Esophagus mucosa (tissue), 1 donor: ENCODE data around the gene KRTAP1-3. TPM values are rescaled to one million over a fixed set of nuclear protein-coding genes. Genes with fewer than 3 reads are reported as not detected.
"Not testable (repeated sequence)": the region's sequence is repeated elsewhere in the genome, so short reads cannot be mapped to it uniquely, and the experiment has no call there.

Experiments used
- ATAC-seq: fragments of 200-7000 bp; cut with Tn5 transposase; one replicate; pipeline ENCODE4 v1.9.1; 2020
- total RNA-seq: library from RNA; stranded (reverse); gene quantifications from one replicate; pipeline ENCODE4 v1.2.4, GENCODE V29; 2023
- donor health status: DM: yes; HTN: yes; CAD: no.

The KRTAP1-3 gene, protein sequence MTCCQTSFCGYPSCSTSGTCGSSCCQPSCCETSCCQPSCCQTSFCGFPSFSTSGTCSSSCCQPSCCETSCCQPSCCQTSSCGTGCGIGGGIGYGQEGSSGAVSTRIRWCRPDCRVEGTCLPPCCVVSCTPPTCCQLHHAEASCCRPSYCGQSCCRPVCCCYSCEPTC
- total RNA-seq, result not detected

DNA sequence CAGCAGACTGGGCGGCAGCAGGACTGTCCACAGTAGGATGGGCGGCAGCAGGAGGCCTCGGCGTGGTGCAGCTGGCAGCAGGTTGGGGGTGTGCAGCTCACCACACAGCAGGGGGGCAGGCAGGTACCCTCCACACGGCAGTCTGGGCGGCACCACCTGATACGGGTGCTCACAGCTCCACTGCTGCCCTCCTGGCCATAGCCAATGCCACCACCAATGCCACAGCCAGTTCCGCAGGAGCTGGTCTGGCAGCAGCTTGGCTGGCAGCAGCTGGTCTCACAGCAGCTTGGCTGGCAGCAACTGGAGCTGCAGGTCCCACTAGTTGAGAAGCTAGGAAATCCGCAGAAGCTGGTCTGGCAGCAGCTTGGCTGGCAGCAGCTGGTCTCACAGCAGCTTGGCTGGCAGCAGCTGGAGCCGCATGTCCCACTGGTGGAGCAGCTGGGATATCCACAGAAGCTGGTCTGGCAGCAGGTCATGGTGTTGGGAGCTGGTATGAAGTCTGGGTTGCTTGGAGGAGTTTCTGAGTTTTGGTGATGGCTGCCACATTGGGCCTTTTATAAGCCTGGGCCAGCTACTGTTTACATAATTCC is at the start of gene KRTAP1-3:
TSS of gene KRTAP1-3 (minus strand) at position 529 of the 590 bp plus-strand sequence. CDS start at position 476, 53 bp downstream.
- not testable (repeated sequence) for ATAC-seq

DNA sequence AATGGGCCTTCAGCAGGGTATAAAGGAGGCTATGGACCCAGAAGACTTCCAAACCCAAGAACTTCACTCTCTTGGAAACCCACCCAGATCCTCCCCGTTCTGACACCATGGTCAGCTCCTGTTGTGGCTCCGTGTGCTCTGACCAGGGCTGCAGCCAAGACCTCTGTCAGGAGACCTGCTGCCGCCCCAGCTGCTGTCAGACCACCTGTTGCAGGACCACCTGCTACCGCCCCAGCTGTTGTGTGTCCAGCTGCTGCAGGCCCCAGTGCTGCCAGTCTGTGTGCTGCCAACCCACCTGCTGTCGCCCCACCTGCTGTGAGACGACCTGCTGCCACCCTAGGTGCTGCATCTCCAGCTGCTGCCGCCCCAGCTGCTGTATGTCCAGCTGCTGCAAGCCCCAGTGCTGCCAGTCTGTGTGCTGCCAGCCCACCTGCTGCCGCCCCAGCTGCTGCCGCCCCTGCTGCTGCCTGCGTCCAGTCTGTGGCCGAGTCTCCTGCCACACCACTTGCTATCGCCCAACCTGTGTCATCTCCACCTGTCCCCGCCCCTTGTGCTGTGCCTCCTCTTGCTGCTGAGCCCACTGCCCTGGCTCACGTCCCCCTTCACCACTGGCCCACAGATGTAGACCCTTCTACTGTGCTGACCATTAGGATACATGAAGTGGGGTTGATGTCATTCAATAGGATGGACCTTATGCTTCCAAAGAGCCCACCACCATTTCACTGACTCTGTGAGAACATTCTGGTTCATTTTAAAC is 49.6 kb upstream of the KRTAP1-3 start, which contains the start of gene KRTAP4-7:
TSS of gene KRTAP4-7 (plus strand) at position 51 of the 757 bp plus-strand sequence. CDS start at position 108, 57 bp downstream.
- ATAC-seq, result not testable (repeated sequence)

DNA sequence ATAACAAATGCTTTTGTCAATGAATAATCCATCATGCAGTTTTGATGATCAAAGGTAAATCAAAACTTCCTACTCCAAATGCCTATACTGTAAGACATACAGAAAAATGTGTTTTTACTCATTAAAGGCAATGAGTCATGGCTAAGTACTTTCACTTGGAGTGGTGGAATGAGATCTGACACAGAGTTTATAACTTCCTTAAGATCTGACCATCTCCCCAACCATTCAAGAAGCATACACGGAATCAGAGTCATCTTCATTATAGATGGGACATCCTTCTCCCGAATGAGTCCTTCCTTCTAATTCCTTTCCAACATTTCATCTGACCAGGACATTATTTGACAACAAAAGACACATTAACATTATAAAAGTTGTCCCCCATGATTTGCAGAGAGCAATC is 48.8 kb upstream of the KRTAP1-3 start:
- peak; percentile 52 for ATAC-seq

DNA sequence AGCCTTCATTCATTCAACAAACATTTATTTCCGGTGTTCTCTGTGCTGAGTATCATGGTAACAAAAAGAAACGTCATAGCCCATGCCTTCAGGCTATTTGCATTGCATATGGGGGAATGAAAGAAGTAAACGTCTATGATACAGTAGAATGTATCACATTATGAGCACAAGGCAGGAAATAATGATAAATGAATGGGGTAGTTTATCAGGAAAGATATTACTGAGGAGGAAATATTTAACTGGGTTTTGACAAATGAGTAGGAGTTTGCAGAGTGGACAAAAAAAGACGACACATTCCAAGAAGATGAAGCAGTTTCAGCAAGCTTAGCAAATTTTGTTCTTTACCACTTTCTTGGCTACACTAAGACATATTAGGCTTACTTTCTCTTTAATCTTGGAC is 48.0 kb upstream of the KRTAP1-3 start:
- no peak for ATAC-seq

DNA sequence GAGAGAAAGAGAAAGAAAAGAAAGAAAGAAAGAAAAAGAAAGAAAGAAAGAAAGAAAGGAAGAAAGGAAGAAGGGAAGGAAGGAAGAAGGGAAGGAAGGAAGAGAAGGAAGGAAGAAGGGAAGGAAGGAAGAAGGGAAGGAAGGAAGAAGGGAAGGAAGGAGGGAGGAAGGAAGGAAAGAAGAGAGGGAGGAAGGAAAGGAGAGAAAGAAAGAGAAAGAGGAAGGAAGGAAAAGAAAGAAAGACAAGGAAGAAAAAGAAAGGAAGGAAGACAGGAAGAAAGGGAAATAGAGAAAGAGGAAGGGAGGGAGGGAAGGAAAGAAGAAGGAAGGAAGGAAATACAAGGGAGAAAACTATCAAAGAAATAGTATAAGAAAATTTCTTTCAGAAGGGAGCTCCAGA is 42.1 kb upstream of the KRTAP1-3 start:
- ATAC-seq, result no peak

DNA sequence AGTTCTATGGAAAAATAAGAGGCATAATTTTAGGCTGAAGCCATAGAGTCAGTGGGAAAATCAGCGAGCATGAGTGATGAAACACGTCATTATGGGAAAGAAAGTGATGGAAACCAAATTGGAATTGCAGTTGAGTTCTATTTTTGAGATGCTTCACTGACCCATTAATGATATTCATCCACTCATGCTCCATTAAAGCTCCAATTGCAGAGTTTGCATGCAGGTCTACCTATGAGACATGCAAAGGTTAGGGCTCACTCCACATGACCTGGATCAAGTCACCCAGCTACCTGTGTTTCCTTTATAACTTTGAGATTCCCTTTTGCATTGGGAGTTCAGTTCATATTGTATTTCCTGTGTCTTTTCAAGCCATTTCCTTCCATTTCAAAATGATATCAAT is 39.0 kb upstream of the KRTAP1-3 start:
- no peak for ATAC-seq

DNA sequence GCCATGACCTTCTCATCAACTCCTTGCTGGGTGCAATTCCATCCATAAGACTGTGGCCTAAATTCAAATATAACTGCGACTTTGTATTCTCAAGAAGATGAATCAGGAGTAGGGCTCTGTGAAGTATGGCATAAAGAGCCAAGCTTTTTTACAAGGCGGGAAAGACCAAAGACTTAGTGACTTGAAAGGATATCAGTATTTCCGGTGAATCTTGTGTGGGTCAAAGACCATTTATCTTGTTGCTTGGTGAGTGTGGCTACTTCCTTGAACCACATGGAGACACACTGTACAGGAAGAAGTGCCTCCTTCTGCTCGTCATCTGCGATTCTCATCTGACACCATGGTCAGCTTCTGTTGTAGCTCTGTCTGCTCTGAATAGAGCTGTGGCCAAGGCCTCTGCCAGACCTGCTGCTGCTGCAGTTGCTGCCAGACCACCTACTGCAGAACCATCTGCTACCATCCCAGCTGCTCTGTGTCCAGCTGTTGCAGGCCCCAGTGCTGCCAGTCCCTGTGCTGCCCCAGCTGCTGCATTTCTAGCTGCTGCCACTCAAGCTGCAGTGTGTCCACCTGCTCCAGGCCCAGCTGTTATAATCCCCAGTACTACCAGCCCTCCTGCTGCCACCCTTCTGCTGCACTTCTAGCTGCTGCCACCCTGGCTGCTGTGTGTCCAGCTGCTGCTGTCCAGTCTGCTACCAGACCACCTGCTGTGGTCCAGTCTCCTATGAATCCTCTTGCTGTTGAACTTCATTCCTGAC is 37.1 kb upstream of the KRTAP1-3 start:
- ATAC-seq, result no peak

DNA sequence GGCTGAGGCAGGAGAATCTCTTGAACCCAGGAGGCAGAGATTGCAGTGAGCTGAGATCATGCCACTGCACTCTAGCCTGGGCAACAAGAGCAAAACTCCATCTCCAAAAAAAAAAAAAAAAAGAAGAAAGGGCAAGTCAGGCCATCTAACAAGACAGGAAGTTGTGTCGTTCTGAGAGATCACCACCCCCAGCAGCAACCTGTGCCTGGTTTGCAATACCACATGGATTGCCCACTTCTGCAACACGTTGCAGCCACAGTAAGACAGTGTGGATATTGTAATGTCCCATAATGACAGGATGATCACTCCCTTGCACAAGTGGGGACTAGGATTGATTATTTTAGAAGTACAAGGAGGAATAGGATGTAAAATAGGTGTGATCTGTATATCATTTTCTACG is 34.4 kb upstream of the KRTAP1-3 start:
- ATAC-seq, result no peak

DNA sequence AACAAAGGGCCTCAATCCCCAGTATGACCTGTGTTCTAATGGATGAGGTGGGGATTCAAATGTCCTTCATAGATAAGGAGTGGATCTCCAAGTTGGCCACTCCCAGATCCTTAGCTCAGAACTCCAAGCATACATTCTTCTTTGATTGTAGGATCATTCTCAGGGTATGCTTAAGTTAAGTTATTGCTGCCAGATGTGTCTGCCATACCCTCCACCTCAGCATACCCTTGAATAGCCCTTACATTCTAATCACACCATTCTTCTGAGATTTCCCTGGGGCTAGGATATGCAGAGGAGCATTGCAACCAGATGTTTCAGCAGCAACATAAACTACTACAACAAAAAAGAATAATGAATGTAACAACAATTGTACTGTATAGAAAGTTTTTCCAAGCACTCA is 32.6 kb upstream of the KRTAP1-3 start:
- ATAC-seq, result no peak

DNA sequence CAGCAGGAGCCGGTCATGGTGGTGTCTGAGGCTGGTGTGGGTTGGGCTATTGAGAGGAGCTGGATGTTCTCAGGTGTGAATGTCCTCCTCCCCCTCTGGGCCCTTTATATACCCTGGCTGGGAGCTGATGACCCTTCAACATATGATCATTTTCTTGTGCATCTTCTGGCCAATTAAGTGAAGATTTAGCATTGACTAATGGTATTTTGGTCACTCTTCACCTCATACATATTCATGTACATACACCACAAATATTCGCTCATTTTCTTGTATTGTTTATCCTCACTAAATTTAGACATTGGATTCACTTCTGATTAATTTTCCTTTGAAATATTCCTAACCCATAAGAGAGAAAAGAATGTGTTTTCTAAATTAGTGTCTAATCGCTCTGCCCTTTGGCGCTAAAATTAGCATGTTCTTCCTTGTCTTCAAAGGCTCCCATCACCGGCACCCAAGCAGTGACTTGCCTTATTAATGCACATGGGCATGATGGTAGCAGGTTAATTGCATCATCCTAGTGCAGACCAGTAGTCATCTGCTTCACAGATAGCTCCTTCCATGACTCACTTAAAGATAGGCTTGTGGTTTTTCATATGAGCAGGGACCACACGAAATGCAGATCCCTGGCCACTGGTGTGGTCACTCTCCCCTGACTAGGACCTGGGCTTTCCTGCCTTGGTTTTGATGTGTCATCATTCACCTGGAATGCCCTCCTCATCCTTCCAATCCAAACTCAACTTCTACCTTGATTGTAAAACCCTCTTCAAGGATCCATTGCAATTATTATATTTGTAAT is 31.4 kb upstream of the KRTAP1-3 start, which contains the start of gene KRTAP2-4:
TSS of gene KRTAP2-4 (minus strand) at position 51 of the 796 bp plus-strand sequence. CDS start at position 17, 34 bp downstream.
- ATAC-seq, result peak; percentile 60

DNA sequence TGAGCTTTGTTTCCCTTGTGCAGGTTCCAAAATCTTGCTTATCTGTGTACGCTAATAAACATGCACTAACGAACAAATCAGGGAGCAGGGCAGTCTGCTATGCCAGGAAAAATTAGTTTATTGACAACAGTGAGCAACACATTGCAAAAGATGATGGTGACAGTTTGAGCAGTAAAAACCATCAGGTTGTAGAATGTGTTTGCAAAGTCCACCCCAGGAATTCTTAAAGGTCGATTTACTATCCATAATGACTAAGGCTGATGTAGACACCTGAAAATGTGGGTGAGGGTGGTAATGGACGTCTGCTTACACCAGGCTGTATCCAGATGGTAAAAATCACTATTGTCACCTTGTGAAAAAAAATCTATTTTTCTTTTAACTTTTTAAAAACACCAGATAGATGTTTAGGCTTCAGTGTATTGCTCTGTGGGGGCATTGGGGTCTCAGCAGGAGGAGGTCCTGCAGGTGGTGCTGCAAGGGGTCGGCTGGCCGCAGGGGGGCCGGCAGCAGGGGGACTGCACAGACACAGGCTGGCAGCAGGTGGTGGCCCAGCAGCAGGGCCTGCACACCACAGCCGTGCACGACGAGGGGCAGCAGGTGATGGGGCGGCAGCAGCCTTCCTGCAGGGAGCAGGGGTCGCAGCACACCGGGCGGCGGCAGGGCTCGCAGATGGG is 30.5 kb upstream of the KRTAP1-3 start:
- ATAC-seq, result peak; percentile 17

DNA sequence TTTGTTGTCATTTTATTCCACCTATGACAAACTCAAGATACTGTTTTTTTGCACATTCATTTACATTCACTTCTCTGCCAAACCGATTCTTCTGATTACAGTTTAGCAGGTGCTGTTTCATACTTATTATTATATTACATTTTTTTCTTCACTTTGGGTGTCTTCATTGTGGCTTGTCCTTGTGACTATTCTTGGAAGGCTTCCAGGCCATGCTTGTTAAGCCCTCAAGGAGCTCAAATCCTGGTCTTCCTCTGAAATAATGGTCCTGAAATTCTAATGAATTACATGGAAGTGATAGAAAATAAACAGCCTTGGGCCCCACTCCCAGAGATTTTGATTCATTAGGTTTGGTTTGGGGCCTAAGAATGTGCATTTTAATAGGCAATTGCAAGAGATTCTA is 29.6 kb upstream of the KRTAP1-3 start:
- ATAC-seq, result no peak

DNA sequence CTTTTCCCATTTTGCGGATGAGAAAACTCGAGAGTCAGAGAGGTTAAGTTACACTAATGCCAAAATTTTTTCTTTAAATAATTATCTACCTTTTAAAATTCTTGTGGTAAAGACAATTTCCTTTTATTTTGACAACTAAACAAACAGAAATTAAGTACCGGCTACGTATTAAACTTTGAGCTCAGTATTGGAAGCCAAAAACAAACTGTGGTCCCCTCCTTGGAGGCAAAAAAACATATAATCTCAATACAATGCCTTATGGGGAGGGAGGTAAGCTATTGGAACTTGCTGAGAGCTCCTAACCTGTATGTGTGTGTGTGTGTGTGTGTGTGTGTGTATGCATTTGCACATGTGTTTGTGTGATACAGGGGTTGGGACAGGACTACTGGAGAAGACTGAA is 28.8 kb upstream of the KRTAP1-3 start:
- no peak for ATAC-seq

DNA sequence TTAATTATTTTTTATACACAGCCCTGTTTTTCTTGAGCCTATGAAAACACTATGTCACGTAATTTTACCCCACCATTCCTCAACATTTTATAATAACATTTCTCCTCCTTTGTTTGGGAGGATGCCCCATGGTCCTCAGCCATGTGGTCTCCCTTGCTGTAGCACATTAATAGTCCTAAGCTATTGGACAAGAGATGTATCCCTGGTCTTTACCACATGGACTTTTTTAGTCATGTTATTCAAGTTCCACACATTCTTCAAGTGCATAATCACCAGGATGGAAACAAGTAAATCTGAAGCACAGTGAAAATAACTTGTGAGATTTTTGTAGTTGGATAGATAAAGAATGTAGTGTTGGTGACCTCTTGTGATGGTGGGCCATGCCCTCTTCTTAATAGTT is 27.3 kb upstream of the KRTAP1-3 start:
- no peak for ATAC-seq

DNA sequence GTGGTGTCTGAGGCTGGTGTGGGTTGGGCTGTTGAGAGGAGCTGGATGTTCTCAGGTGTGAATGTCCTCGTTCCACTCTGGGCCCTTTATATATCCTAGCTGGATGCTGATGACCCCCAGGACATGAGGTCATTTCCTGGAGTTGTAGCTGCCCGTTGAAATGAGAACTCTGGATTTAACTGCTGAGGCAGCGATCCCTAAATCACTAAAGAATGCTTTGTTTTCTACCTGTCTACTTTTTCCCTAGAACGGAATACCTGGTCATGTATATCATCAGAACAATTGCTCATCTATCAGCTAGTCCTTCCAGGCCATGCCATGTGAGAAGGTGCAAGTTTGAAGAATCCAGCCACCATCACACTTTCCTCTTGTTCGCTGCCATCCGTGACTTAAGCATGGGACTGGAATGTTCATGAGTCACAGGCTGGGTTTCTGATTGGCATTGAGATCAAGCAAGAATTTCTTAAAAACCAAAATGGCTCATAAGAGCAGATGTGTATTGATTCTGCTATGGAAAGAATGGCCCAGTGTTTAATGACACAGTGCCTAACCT is 25.5 kb upstream of the KRTAP1-3 start, which contains the start of gene KRTAP2-3:
TSS of gene KRTAP2-3 (minus strand) at position 63 of the 553 bp plus-strand sequence. CDS start 64 bp downstream, outside the sequence.
- peak; percentile 8 for ATAC-seq

DNA sequence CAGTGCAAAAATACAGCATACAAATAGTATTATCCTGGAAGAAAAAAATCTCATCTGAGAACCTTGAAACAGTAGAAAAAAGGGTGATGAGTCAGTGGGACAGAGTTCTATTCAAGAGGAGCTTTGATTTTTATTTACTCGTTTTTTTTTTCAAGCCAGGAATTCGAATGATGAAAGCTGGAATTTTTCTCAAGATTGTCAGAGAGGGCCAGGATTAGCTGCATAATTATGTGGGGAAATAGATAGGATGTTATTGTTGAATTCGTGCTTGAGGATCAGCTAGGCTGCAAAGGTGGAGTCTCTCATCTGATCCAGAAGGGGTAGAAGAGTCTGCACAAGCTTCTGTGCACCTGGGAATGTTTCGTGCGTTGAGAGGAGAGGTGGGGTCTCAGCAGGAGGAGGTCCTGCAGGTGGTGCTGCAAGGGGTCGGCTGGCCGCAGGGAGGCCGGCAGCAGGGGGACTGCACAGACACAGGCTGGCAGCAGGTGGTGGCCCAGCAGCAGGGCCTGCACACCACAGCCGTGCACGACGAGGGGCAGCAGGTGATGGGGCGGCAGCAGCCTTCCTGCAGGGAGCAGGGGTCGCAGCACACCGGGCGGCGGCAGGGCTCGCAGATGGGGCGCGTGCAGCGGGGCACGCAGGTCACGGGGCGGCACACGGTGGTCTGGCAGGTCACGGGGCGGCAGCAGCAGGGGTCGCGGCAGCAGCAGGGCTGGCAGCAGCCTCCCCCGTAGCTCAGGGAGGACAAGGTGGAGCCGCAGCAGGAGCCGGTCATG is 24.8 kb upstream of the KRTAP1-3 start:
- ATAC-seq, result not testable (repeated sequence)

DNA sequence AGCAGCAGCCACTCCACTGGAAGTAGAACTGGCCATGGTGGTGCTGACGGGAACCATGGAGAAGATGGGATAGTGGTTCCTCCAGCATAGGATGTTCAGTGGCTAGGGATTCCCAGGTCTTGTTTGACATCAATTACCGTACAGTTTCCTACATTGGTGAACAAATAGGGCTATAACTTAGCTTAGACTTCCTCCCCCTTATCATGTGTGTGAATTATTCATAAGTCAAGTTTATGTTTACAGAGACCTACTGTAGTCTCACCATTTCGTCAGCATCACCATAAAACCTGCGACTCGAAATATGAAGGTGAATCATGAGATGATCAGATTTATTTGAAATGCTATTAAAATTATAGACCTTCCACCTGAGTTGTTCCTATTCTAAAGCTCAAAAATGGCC is 24.1 kb upstream of the KRTAP1-3 start:
- ATAC-seq, result no peak

DNA sequence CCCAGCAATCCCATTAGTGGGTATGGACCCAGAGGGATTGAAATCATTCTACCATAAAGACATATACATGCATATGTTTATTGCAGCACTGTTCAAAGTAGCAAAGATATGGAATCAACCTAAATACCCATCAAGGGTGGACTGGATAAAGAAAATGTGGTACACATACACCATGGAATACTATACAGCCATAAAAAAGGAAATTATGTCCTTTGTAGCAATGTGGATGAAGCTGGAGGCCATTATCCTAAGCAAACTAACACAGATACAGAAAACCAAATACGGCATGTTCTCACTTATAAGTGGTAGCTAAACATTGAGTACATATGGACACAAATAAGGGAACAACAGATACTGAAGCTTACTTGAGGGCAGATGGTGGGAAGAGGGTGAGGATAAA is 22.9 kb upstream of the KRTAP1-3 start:
- no peak for ATAC-seq

DNA sequence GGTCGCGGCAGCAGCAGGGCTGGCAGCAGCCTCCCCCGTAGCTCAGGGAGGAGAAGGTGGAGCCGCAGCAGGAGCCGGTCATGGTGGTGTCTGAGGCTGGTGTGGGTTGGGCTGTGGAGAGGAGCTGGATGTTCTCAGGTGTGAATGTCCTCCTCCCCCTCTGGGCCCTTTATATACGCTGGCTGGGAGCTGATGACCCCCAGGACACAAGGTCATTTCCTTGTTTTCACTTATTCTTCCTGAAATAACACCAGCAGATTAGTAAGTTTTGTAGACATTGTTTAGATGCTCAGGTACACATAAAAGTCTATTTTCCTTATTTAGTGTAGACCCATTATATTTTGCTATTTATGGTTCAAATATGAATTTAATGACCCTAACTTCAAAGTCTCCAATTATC is 20.5 kb upstream of the KRTAP1-3 start, which contains the start of gene KRTAP2-2:
TSS of gene KRTAP2-2 (minus strand) at position 101 of the 400 bp plus-strand sequence. CDS start at position 82, 19 bp downstream.
- not testable (repeated sequence) for ATAC-seq

DNA sequence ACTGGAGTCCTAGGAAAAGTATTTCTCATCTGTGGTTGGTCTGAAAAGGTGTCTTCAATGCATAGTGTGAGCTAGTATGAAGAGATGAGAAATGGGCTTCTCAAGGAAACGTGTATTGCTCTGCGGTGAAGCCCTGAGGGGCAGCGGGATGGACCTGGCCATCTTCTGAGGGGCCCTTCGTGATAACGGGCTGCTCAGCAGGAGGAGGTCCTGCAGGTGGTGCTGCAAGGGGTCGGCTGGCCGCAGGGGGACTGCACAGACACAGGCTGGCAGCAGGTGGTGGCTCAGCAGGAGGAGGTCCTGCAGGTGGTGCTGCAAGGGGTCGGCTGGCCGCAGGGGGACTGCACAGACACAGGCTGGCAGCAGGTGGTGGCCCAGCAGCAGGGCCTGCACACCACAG is 19.9 kb upstream of the KRTAP1-3 start:
- not testable (repeated sequence) for ATAC-seq
